RPMI8226 (cell line): ENCODE measurements around the gene CHST10.

Experiments used
- DNase-seq: peaks from one replicate; pipeline ENCODE4 v3.0.0-alpha.2; 2015

The CHST10 gene

GRCh38 chr2:100413571-100413970 lies 3.9 kb downstream of the CHST10 start:
- DNase-seq = no peak

GRCh38 chr2:100412881-100413321 lies 4.6 kb downstream of the CHST10 start:
- no peak for DNase-seq

- no peak for DNase-seq
These were observed 5.0 kb downstream of the CHST10 start for GRCh38 chr2:100412466-100412865.

- DNase-seq = no peak
These were observed 5.6 kb downstream of the CHST10 start for GRCh38 chr2:100411841-100412292.

- no peak for DNase-seq
These were observed 7.4 kb downstream of the CHST10 start for GRCh38 chr2:100409975-100410647.

- DNase-seq = no peak
These were observed 8.0 kb downstream of the CHST10 start for GRCh38 chr2:100409461-100409860.

GRCh38 chr2:100408941-100409340 lies 8.5 kb downstream of the CHST10 start:
- no peak for DNase-seq

GRCh38 chr2:100408104-100408503 lies 9.4 kb downstream of the CHST10 start:
- DNase-seq = no peak

- DNase-seq = no peak
These were observed 9.9 kb downstream of the CHST10 start for GRCh38 chr2:100407563-100407962.

GRCh38 chr2:100407073-100407472 lies 10.4 kb downstream of the CHST10 start:
- no peak for DNase-seq

GRCh38 chr2:100406120-100406508 lies 11.4 kb downstream of the CHST10 start:
- no peak for DNase-seq

GRCh38 chr2:100405403-100406119 lies 11.9 kb downstream of the CHST10 start:
- DNase-seq = no peak

- DNase-seq = no peak
These were observed 13.1 kb downstream of the CHST10 start for GRCh38 chr2:100404411-100404810.

GRCh38 chr2:100403722-100404121 lies 13.7 kb downstream of the CHST10 start:
- no peak for DNase-seq

- DNase-seq = no peak
These were observed 16.2 kb downstream of the CHST10 start for GRCh38 chr2:100401268-100401667.

GRCh38 chr2:100399714-100400113 lies 17.8 kb downstream of the CHST10 start:
- no peak for DNase-seq

- no peak for DNase-seq
These were observed 19.5 kb downstream of the CHST10 start for GRCh38 chr2:100397976-100398375.

- no peak for DNase-seq
These were observed 20.2 kb downstream of the CHST10 start for GRCh38 chr2:100397118-100397860.

- DNase-seq = no peak
These were observed 21.0 kb downstream of the CHST10 start for GRCh38 chr2:100396483-100396882.

- DNase-seq = no peak
These were observed 21.7 kb downstream of the CHST10 start for GRCh38 chr2:100395532-100396350.

- DNase-seq = no peak
These were observed 23.3 kb downstream of the CHST10 start for GRCh38 chr2:100394111-100394641.

GRCh38 chr2:100393362-100393761 lies 24.1 kb downstream of the CHST10 start:
- DNase-seq = no peak

GRCh38 chr2:100392715-100393114 lies 24.8 kb downstream of the CHST10 start:
- DNase-seq = no peak
